ENCODE results near the gene TBC1D5.

DNA sequence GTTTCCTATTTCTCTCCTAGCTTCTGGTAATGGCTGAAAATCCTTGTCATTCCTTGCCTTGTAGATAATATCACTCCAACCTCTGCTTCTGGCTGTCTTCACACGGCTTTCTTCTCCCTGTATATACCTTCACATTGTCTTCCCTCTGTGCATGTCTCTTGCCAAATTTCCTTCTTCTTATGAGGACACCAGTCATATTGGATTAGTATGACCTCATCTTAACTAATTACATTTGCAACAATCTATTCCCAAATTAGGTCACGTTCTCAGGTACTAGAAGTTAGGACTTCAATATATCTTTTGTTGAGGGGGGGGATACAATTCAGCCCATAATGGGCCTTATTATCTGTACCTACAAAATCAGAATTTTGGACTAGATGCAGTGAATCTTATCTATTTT lies 440.3 kb downstream of the TBC1D5 start:
- TF ChIP-seq, protein P1, sequence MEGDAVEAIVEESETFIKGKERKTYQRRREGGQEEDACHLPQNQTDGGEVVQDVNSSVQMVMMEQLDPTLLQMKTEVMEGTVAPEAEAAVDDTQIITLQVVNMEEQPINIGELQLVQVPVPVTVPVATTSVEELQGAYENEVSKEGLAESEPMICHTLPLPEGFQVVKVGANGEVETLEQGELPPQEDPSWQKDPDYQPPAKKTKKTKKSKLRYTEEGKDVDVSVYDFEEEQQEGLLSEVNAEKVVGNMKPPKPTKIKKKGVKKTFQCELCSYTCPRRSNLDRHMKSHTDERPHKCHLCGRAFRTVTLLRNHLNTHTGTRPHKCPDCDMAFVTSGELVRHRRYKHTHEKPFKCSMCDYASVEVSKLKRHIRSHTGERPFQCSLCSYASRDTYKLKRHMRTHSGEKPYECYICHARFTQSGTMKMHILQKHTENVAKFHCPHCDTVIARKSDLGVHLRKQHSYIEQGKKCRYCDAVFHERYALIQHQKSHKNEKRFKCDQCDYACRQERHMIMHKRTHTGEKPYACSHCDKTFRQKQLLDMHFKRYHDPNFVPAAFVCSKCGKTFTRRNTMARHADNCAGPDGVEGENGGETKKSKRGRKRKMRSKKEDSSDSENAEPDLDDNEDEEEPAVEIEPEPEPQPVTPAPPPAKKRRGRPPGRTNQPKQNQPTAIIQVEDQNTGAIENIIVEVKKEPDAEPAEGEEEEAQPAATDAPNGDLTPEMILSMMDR (IDR thresholded peaks at IDR 0.05) = no peak
- TF ChIP-seq POLR2A (IDR thresholded peaks at IDR 0.05) = no peak
